Fibroblast of skin of right quadriceps (primary cell): ENCODE results near the gene BTBD19.
A peak's percentile ranks its signal among the peaks of the same experiment; 100 is the strongest.
"Not testable (repeated sequence)": the region's sequence is repeated elsewhere in the genome, so short reads cannot be mapped to it uniquely, and the experiment has no call there.

Source experiments
- DNase-seq: peaks from one replicate; pipeline ENCODE4 v3.0.0-alpha.2; 2013

BTBD19 gene, protein sequence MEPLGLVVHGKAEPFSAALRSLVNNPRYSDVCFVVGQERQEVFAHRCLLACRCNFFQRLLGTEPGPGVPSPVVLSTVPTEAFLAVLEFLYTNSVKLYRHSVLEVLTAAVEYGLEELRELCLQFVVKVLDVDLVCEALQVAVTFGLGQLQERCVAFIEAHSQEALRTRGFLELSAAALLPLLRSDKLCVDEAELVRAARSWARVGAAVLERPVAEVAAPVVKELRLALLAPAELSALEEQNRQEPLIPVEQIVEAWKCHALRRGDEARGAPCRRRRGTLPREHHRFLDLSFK

DNA sequence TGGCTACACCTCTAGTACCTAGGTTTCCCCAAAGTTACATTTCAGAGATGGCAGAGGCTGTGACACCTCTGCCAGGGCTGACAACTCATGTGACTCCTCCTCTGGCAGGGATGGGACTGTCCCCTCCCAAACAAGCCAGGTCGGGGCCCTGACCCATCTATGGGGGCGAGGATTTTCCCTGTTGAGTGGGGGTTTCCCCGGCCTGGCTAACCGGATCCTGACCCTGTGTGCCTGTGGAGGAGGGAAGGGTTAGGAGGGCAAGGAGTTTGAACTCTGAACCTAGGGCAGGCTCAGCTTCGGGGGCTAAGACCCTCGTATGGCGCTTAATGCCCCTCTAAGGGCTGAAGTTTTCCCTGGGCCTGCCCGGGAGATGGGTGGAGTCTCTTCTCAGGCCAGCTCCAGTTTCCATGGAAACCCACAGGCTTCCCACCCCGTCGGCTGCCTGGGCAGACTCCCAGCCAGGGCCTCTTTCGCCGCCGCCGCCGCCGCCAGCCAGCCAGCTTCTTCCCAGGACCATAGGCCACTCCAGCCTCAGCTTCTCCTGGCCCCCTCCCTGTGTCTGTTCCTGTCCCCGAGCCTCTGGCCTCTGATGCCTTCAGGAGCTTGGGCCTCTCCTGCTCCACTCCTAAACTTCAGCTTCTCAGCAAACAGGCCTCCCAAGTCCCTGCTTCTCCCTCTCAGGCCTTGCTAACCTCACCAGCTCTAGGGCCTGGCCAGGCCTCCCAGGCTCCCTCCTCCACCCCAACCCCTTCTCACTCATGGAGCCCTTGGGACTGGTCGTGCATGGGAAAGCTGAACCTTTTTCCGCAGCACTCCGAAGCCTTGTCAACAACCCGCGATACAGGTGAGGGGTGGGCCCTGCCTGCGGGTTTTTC lies at the start of gene BTBD19:
BTBD19 (plus strand) TSS at position 461 of the 875 bp plus-strand sequence; CDS start at position 759, 298 bp downstream.
- peak; percentile 87 for DNase-seq

- DNase-seq: no peak
Measured at GRCh38 chr1:44759077-44759476, 49.2 kb upstream of the BTBD19 start.

GRCh38 chr1:44760876-44761275 lies 47.4 kb upstream of the BTBD19 start:
- DNase-seq: no peak

GRCh38 chr1:44766421-44766820 lies 41.9 kb upstream of the BTBD19 start:
- not testable (repeated sequence) for DNase-seq

GRCh38 chr1:44775078-44775929 lies 33.0 kb upstream of the BTBD19 start, which contains the start of gene RPS8:
TSS of gene RPS8 (plus strand) at chr1:44775540. CDS start at chr1:44775597, 57 bp downstream.
- peak; percentile 94 for DNase-seq

DNA sequence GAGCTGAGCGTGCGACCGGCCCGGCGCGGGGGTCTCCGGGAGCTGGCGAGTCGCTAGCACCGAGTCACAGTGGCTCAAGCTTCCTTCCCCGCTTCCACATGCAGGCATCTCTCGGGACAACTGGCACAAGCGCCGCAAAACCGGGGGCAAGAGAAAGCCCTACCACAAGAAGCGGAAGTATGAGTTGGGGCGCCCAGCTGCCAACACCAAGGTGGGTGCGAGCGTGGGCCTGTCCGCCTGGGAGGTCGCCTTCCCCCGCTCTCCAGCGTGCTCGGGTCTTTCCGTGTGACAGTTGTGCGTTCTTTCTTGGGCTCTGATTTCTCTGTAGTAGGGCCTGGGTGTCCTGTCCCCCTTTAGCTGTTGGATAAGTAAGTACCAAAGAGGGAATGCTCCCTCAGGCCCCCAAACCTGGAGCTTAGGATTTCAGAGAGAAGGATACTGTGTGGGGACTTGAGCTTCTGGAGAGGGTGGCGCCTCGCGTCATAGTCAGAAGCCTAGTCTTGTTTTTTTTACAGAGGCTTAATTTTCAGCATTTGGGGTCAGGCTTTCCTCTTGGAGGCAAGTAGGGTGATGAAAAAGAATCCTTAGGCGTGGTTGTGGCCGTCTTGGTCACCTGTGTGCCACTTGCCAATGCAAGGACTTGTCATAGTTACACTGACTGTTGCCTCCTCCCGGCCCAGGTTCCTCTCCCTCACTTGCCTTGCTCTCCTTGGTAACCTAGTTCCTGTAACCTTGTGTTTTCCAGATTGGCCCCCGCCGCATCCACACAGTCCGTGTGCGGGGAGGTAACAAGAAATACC lies 32.2 kb upstream of the BTBD19 start:
- no peak for DNase-seq

DNA sequence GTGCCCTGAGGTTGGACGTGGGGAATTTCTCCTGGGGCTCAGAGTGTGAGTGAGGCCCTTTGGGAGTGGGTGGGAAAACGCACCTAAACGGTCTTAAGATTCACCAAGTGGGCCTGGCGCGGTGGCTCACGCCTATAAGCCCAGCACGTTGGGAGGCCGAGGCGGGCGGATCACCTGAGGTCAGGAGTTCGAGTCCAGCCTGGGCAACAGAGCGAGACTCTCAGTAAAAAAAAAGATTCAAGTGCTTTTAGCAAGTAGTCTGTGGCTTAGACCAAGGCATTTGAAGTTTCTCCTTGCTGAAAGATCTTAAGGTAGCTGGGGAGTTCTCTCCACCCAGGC lies 31.6 kb upstream of the BTBD19 start:
- DNase-seq: no peak

GRCh38 chr1:44777547-44777946 lies 30.8 kb upstream of the BTBD19 start:
- DNase-seq: no peak

DNA sequence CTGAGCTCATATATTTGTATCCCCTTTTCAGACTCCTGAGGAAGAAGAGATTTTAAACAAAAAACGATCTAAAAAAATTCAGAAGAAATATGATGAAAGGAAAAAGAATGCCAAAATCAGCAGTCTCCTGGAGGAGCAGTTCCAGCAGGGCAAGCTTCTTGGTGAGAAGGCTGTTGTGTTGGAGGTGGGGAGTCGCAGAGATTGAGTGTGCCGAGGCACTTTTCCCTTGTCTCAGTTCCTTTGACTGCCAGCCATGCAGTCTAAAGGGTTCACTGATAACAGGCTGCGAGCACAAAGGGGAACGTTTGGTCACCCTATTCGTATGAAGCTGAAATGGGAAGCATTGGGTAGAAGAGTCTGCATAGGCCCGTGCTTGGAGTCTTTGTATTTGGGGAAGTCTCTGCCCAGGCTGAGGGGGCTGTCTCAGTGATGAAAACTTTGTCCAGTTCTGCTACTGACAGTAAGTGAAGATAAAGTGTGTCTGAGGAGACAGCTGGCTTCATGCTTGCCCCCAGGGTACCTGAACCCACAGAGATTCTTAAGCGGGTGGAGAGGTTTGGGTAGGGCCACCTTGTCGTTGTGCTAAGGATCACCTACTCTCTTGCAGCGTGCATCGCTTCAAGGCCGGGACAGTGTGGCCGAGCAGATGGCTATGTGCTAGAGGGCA lies 30.2 kb upstream of the BTBD19 start:
- DNase-seq: no peak

- DNase-seq: no peak
Measured at GRCh38 chr1:44778705-44779576, 29.4 kb upstream of the BTBD19 start.

- DNase-seq: no peak
Measured at GRCh38 chr1:44780583-44781121, 27.7 kb upstream of the BTBD19 start.

DNA sequence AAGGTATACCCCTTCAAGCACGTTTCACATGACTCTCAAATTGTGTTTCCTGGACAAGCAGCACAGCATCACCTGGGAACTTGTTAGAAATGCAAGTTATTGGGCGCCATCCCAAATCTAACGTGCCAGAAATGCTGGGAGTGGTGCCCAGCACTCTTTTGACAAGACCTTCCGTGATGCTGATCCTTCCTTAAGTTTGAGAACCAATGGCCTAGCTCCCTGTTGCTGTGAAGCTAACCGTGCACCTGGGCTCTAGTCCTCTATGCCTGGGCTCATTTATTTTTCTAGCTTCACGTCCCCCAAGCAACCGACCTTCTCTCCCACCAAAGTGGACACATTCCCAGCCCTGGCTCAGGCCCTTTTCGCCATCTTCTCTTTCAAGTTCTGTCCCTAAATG lies 24.6 kb upstream of the BTBD19 start:
- no peak for DNase-seq

DNA sequence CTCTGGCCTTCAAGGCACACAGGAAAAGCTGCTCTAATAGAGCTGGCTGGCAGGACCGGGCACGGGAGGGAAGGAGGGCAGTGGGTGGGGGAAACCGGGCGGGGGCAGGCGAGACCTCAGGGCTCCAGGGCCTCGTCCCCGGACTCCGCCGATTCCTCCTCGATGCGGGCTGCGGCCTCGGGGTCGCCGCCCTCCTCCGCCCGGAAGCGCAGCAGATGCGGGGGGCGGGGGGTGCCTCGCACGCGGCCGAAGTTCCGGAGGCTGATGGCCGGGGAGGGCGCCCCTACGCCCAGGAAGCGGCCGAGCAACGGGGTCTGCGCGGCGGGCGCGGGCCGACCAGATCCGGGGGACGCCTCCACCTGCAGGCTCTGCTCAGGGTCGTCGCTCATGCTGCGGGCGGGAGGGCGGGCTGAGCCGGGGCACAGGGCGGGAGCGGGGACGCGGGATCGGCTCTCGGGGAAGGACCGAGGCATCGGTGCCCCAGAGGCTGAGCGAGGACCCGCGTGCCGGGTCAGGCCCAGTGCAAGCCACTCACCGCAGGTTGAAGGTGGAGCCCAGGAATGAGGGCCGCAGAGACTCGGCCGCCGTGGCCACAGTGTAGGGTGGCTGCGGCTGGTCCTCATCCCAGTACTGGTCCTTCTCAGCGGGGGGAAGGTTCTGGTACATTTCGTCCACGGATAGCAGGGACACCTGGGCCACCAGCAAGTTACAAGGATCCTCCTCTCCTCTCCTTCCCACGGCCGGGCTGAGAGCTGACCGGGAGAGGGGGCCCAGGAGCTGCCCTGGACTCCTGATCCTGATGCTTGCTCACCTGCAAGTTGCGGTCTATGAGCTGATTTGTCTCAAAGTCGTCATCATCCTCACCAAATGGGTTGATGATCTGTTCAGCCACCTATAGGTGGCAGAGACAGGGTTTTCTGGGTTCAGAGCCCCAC lies 24.0 kb upstream of the BTBD19 start:
- no peak for DNase-seq

DNA sequence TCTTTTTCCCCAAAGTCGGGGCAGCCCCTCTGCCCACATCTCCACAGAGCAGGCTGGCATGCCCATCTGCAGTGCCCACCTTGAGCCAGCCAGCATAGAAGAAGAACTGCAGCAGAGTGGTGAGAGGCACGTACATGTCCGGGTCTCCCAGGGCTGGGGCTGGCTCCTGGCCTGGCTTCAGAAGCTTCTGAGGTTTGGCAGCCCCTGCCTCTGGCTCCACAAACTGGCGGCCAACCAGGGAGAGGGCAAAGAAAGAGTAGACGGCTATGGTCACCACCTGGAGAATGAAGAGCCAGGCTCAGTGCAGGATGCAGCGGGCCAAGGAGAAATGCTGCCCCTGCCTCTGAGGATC lies 23.3 kb upstream of the BTBD19 start:
- DNase-seq: no peak

DNA sequence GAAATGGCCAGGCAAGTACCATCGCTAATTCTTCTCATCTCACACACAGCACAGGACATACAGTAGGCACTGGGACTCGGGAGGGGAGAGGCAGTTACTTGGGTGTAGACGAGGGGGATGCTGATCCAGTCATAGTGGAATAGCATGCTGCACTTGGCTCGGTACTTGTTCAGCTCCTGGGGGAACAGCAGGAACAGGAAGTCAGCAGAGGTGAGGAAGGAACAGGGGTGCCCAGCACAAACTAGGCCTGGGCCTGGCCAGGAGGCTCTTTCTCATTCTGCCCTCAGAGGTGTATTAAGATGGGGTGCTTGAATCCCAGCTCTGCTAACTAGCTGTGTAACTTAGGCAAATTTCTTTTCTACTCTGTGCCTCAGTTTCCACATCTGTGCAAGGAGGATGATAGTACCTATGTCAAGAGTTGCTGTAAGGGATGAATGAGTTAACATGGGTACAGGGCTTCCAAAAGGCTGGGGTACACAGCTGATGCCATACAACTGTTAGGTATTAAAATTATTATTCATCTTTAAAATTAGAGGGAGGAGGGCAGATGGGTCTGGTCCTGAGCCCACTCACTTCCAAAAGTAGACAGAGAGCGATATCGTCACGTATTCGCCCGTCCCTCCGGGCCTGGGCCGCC lies 22.7 kb upstream of the BTBD19 start:
- DNase-seq: no peak

DNA sequence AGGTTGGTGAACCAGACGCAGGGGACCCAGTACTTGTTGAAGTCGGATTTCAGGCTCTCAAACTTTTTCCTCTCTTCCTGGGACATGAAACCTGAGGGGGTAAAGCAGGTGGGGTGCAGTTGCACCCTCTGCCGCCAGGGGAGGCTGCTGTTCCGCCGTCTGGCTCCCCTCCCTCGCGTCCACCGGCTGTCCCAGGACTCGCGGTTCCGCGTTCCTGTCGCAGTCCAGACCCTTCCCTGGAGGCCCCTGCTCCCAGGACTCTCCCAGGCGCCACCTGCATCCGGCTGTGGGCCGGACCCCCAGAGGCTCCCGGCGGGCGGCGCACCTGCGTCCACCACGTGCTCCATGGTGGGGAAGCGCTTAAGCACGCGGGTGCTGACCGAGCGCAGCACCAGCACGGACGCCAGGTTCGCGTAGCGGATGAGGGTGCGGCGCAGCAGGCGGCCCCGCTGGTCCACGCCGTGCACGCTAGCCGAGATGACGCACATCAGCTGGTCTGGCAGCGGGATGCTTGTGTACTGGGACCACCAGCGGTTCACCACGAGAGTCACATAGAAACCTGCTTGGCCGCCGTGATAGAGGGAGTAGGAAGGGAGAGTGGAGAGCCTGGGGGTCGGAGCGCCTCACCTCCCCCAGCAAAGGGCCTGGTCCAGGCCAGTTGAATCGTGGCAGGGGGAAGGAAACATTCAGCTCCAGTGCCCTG lies 22.0 kb upstream of the BTBD19 start:
- DNase-seq: peak; percentile 43

GRCh38 chr1:44786841-44787426 lies 21.4 kb upstream of the BTBD19 start:
- no peak for DNase-seq

GRCh38 chr1:44787506-44787905 lies 20.8 kb upstream of the BTBD19 start:
- DNase-seq: no peak
